Duodenal mucosa (tissue), 2 donors: ENCODE results near the gene PNPLA2.
A peak's percentile ranks its signal among the peaks of the same experiment; 100 is the strongest.

Experiments
- H3K27ac ChIP-seq: one replicate; pipeline ENCODE4 v1.7.0; 2013; ENCODE audit warnings: low read depth, low read length
- H3K27me3 ChIP-seq, 2 donors: one replicate each; pipeline ENCODE4 v1.7.0; 2013; ENCODE audit warnings: low read length in 2 of 2, control low read depth in 1 of 2; ENCODE audit not compliant: insufficient read depth in 2 of 2, control insufficient read depth in 1 of 2
- H3K36me3 ChIP-seq, 2 donors: one replicate each; pipeline ENCODE4 v1.7.0; 2013; ENCODE audit warnings: low read length in 2 of 2, control low read depth in 1 of 2; ENCODE audit not compliant: insufficient read depth in 2 of 2, control insufficient read depth in 1 of 2
- H3K4me1 ChIP-seq, 2 donors: one replicate each; pipeline ENCODE4 v1.7.0; 2013; ENCODE audit warnings: low read length in 2 of 2, control low read depth in 1 of 2; ENCODE audit not compliant: insufficient read depth in 2 of 2, control insufficient read depth in 1 of 2
- H3K4me3 ChIP-seq, 2 donors: one replicate each; pipeline ENCODE4 v1.7.0; 2013; ENCODE audit warnings: low read length in 2 of 2, low read depth in 1 of 2
- H3K9ac ChIP-seq, 2 donors: one replicate each; pipeline ENCODE4 v1.7.0; 2013; ENCODE audit warnings: low read length in 2 of 2, low read depth in 1 of 2
- H3K9me3 ChIP-seq, 2 donors: one replicate each; pipeline ENCODE4 v1.7.0; 2013; ENCODE audit warnings: low read length in 2 of 2, control low read depth in 1 of 2; ENCODE audit not compliant: control insufficient read depth in 1 of 2

The PNPLA2 gene

DNA sequence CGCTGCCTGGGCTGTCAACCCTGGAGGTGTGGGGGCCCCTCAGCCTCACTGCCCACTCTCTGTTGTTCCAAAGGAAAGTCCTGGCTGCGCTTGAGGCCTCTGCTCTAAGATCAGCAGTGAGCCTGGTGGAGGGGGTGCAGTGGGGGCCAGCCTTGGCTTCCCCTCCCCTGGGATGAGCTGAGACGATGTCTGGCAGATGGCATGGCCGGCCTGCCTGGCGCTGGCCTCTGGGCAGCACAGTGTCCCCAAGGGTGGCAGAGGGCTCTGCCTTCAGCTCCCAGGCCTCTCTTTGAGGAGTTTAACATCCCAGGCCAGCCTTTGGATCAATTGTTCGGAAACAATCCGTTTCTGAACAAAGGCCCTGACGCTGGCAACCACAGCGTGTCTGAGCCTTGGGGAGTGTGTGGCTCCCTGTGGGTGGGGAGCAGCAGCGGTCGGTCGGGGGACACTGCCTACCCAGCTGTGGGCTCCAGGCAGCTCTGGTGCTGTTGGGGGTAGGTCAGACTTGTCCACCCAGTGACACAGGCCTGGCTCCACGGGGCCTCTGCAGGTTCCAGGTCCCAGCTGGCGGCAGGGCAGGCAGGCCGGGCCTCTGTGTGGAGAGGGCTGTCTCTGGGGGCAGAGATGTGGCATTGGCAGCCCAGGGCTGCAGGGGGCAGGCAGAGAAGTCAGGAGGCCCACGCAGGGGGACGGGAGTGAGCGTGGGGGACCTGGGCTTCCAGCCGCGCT, 36.1 kb downstream of the PNPLA2 start:
- Histone ChIP-seq H3K9me3 (no peaks in the 10 kb centered on the region), H3K36me3 (no peaks in the 10 kb centered on the region), H3K4me1 (peaks cover 0 to 6% of the 10 kb centered on the region in 2 donors), H3K27me3 (peaks cover 10 to 14% of the 10 kb centered on the region in 2 donors), H3K27ac (no peak overlapping the region), H3K9ac (no peak overlapping the region), H3K4me3 (no peak overlapping the region)

DNA sequence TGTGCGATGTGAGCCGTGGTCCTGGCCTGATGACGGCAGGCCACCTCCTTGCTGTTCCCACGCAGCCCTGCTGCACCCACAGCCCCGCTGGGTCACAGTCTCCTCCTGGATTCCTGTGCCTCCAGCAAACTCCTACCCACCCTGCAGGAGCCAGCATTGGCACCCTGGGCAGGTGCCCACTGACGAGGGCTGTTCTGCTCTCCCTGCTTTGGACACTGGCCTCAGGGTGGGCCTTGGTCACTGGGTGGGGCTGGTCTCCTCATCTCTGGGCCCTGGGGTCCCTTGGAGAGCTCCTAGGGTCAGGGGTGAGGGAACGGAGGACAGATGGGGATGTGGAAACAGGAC, 36.6 kb downstream of the PNPLA2 start:
- H3K9ac ChIP-seq: no peak overlapping the region
- H3K9me3 ChIP-seq: no peaks in the 10 kb centered on the region
- peaks cover 10 to 11% of the 10 kb centered on the region in 2 donors for H3K27me3 ChIP-seq
- no peak overlapping the region for H3K4me3 ChIP-seq
- H3K36me3 ChIP-seq: no peaks in the 10 kb centered on the region
- peaks cover 0 to 8% of the 10 kb centered on the region in 2 donors for H3K4me1 ChIP-seq
- H3K27ac ChIP-seq: no peak overlapping the region

DNA sequence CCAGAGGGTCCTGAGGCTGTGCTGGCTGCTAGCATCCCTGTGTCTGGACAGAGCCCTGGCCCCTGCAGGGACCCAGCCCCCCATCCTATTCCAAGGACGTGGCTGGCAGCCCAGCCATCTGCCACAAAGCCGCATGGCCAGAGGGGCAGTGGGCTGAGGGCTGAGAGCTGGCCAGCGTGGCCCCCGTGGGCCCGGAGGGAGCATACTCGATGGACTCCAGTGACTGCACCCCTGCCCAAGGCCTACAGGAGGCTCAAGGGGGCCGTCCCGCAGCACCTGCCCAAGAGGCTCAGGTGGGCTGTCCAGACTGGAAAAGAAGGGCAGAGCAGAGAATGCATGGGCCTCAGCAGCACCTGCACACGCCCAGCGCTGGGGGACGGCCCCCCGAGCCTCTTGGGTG, 37.1 kb downstream of the PNPLA2 start:
- H3K9ac ChIP-seq: no peak overlapping the region
- H3K27ac ChIP-seq: no peak overlapping the region
- H3K4me1 ChIP-seq: peaks cover 0 to 8% of the 10 kb centered on the region in 2 donors

DNA sequence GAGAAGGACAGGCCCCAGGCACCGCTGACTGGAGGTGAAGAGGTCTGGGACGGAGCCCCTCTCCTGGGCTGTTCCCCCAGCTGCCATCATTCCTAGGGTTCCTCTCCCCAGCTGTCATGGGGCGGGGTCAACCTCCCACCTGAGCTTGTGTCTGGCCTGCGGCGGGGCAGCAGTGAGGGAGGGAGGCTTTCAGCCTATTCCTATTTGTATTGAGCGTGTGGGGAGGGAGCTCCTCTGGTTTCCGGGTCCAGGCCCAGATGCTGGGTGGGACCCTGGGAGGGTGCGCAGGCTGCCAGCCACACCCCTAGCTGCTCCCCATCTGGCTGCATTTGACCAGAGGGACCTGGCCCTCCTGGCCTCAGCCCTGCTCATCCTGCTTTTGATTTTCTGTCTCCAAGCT, 37.7 kb downstream of the PNPLA2 start:
- Histone ChIP-seq H3K9me3 (no peaks in the 10 kb centered on the region), H3K9ac (no peak overlapping the region), H3K4me3 (no peak overlapping the region), H3K27me3 (peaks cover 0 to 2% of the 10 kb centered on the region in 2 donors), H3K36me3 (no peaks in the 10 kb centered on the region), H3K4me1 (peaks cover 0 to 8% of the 10 kb centered on the region in 2 donors), H3K27ac (no peak overlapping the region)

More for the DNA sequence above, 37.1 kb downstream of the PNPLA2 start:
- H3K4me3 ChIP-seq: no peak overlapping the region
- no peaks in the 10 kb centered on the region for H3K9me3 ChIP-seq
- peaks cover 5 to 6% of the 10 kb centered on the region in 2 donors for H3K27me3 ChIP-seq
- H3K36me3 ChIP-seq: no peaks in the 10 kb centered on the region

GRCh38 chr11:858053-858761, 39.5 kb downstream of the PNPLA2 start:
- no peak overlapping the region for H3K4me3 ChIP-seq
- peaks cover 11 to 12% of the 10 kb centered on the region in 2 donors for H3K27me3 ChIP-seq
- peaks cover 0 to 16% of the 10 kb centered on the region in 2 donors for H3K4me1 ChIP-seq
- H3K9ac ChIP-seq: no peak overlapping the region
- H3K36me3 ChIP-seq: no peaks in the 10 kb centered on the region
- H3K27ac ChIP-seq: no peak overlapping the region
- H3K9me3 ChIP-seq: no peaks in the 10 kb centered on the region

DNA sequence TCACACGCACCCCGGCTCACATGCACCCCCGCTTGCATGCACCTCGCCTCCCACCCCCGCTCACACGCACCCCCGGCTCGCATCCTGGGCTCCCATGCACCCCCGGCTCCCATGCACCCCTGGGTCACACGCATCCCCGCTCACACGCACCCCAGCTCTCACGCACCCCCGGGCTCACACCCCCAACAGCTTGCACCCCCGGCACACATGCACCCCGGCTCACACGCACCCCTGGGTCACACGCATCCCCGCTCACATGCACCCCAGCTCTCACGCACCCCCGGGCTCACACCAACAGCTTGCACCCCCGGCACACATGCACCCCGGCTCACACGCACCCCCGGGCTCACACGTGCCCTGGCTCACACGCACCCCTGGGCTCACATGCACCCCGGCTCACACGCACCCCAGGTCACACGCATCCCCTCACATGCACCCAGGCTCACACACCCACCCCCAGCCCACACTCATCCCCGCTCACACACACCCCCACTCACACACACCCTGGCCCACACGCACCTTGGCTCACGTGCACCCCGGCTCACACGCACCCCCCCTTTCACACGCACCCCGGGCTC, 40.1 kb downstream of the PNPLA2 start:
- H3K27ac ChIP-seq: no peak overlapping the region
- peaks cover 0 to 16% of the 10 kb centered on the region in 2 donors for H3K4me1 ChIP-seq
- H3K9ac ChIP-seq: no peak overlapping the region

DNA sequence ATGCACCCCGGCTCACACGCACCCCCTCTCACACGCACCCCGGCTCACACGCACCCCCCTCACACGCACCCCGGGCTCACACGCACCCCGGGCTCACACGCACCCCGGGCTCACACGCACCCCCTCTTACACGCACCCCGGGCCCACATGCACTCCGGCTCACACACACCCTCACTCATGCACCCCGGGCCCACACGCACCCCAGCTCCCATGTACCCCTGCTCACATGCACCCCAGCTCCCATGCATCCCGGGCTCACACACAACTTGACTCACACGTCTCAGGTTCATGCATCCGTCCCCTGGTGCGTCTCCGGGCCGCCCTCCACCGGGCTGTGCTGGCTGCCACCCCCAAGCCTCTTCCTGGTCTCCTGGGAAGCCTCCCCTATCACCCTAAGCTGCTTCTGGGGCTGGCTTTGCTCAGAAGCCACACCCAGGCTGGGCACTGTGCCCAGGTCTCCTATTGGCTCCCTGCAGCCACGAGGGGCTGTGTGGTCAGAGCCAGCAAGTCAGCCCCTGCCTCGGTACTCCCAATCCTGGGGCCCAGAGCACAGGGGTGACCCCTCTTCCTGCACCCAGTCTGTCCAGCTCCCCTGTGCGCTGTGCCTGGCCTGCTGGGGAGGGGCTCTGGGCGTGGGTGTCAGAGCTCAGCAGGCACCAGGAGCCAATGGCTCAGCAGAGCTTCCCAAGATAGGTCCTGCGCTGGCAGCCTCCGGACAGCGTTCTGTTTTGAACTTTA, 40.8 kb downstream of the PNPLA2 start:
- Histone ChIP-seq H3K4me3 (peak overlapping the region in 1 of 2 donors; percentile 32), H3K27me3 (peaks cover 11 to 22% of the 10 kb centered on the region in 2 donors), H3K36me3 (no peaks in the 10 kb centered on the region), H3K9me3 (no peaks in the 10 kb centered on the region), H3K27ac (no peak overlapping the region), H3K9ac (no peak overlapping the region), H3K4me1 (peaks cover 0 to 16% of the 10 kb centered on the region in 2 donors)

More for the DNA sequence above, 40.1 kb downstream of the PNPLA2 start:
- Histone ChIP-seq H3K36me3 (no peaks in the 10 kb centered on the region), H3K9me3 (no peaks in the 10 kb centered on the region), H3K4me3 (no peak overlapping the region), H3K27me3 (peaks cover 11 to 18% of the 10 kb centered on the region in 2 donors)

DNA sequence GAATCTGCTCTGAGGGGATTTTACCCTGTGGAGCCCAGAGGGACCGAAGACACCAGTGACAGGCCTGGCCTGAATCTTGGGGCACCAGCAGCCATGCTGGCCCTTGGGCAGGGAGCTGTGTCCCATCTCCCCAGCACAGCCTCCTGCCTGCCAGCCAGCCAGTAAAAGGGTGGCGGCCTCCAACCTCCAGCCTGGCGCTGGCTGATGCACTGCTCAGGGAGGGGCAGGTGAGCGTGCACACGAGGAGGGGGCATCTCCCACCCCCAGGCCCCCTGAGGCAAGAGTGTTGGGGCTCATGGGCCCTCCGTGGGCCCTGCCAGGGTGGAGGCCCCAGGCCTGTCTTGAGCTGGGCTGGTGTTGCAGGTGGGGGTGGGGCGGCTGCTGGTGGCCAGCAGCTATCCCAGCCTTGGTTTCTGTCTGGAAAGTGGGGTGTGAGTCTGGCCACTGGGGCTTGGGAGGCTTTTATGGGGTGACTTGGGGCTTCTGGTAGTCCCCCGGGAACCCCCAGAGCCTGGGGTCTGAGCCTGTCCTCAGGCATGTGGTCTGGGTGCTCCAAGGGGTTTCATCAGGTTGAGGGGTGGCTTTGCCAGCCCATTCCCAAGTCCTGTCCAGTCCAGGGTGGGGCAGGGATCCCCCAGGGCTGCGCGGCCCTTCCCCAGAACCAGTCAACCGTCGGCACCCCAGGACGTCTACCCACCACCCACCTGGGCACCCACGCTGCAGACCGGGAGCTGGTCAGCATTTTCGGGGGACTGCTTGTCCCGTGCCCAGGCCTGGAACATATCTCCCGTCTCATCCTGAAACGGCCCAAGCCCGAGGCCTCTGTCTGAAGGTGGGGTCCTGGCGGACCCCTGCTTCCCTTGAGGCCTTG, 41.8 kb downstream of the PNPLA2 start:
- H3K4me1 ChIP-seq: peaks cover 0 to 16% of the 10 kb centered on the region in 2 donors
- no peak overlapping the region for H3K27ac ChIP-seq
- no peaks in the 10 kb centered on the region for H3K9me3 ChIP-seq
- H3K27me3 ChIP-seq: peaks cover 11 to 22% of the 10 kb centered on the region in 2 donors
- no peak overlapping the region for H3K4me3 ChIP-seq
- no peaks in the 10 kb centered on the region for H3K36me3 ChIP-seq
- no peak overlapping the region for H3K9ac ChIP-seq

GRCh38 chr11:861105-861479, 42.4 kb downstream of the PNPLA2 start:
- H3K4me1 ChIP-seq: peaks cover 0 to 16% of the 10 kb centered on the region in 2 donors
- peaks cover 11 to 22% of the 10 kb centered on the region in 2 donors for H3K27me3 ChIP-seq
- no peaks in the 10 kb centered on the region for H3K36me3 ChIP-seq
- H3K9ac ChIP-seq: no peak overlapping the region
- no peak overlapping the region for H3K4me3 ChIP-seq
- H3K27ac ChIP-seq: no peak overlapping the region
- no peaks in the 10 kb centered on the region for H3K9me3 ChIP-seq
